Panc1 (cell line): Measurements from ENCODE around the gene NFIB.

Experiments used
- CTCF ChIP-seq: fragments of 450-650 bp; IDR thresholded peaks from 2 replicates; pipeline ENCODE4 v1.5.1; 2017; ENCODE audit warnings: mild to moderate bottlenecking
- POLR2AphosphoS5 ChIP-seq: IDR thresholded peaks from 2 replicates; pipeline ENCODE4 v1.6.1; 2012; ENCODE audit warnings: mild to moderate bottlenecking, low read depth, low read length, moderate library complexity
- SIN3A ChIP-seq: IDR thresholded peaks from 2 replicates; pipeline ENCODE4 v1.6.1; 2012; ENCODE audit warnings: low read depth, mild to moderate bottlenecking, low read length, moderate library complexity, borderline replicate concordance; ENCODE audit not compliant: insufficient read depth
- TCF7L2 ChIP-seq: IDR thresholded peaks from 2 replicates; pipeline ENCODE4 v1.6.1; 2011; ENCODE audit warnings: mild to moderate bottlenecking, low read depth, low read length, inconsistent platforms

GRCh38 chr9:14082732-14083131 lies 231.2 kb downstream of the NFIB start:
- no peak for TF ChIP-seq CTCF
- no peak for TF ChIP-seq SIN3A
- no peak for TF ChIP-seq POLR2AphosphoS5
- no peak for TF ChIP-seq TCF7L2
